Raji (cell line): ENCODE results near the gene FOSL2.

ENCODE experiments used
- POLR2A ChIP-seq: IDR thresholded peaks from 2 replicates; pipeline ENCODE4 v1.6.1; 2011; ENCODE audit warnings: low read depth, low read length, control low read depth; ENCODE audit not compliant: insufficient read depth

The FOSL2 gene

GRCh38 chr2:28392297-28393113, at the start of gene FOSL2:
FOSL2 (plus strand) TSS chr2:28392858; CDS start chr2:28393721, 863 bp downstream.
- TF ChIP-seq POLR2A: peak; percentile 80

GRCh38 chr2:28343184-28343942, 49.3 kb upstream of the FOSL2 start:
- no peak for TF ChIP-seq POLR2A

GRCh38 chr2:28343971-28344715, 48.5 kb upstream of the FOSL2 start:
- TF ChIP-seq POLR2A: no peak

- no peak for TF ChIP-seq POLR2A
These were observed 47.8 kb upstream of the FOSL2 start for GRCh38 chr2:28344756-28345373.

GRCh38 chr2:28345619-28346018, 47.0 kb upstream of the FOSL2 start:
- no peak for TF ChIP-seq POLR2A

GRCh38 chr2:28346587-28346986, 46.1 kb upstream of the FOSL2 start:
- TF ChIP-seq POLR2A: no peak

DNA sequence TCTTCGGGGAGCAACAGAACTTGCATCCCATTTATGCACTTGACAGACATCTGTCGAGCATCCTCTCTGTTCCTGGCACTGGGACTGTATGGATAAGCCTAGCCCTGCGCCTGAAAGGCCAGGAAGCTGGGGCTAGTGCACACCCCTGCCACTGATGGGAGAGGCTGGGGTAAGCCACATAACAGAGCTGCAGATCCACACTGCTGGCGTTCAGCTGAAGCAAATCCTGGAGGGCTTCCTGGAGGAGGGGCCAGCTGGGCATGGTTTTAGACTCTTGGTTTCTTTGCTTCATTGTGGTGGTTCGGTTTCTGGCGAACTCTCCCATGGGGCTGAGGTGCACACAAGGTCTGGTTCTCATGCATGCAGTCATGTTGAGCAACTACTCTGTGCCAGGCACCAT, 45.5 kb upstream of the FOSL2 start:
- TF ChIP-seq POLR2A: no peak

- no peak for TF ChIP-seq POLR2A
These were observed 45.1 kb upstream of the FOSL2 start for GRCh38 chr2:28347596-28347995.

DNA sequence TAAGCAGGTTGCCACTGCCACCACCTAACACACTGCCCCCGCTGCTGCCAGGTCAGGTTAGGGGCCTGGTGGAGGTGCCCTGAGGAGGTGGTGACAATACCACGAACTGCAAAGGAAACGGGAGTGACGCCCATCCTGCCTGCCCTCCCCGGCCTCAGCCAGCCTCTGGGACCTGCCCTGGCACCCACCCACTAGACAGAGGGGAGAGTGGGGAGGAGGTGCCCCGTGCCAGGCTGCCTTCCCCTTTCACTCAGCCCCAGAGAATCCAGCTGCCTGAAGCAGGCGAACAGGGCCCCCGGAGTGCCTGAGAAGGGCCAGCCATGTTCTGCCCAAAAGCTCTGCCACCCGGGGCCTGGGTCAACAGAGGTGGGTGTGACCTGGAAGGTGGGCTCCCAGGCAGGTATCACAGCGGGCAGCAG, 44.5 kb upstream of the FOSL2 start:
- no peak for TF ChIP-seq POLR2A

GRCh38 chr2:28348921-28349320, 43.7 kb upstream of the FOSL2 start:
- no peak for TF ChIP-seq POLR2A

- TF ChIP-seq POLR2A: no peak
These were observed 43.0 kb upstream of the FOSL2 start for GRCh38 chr2:28349546-28350165.

GRCh38 chr2:28350196-28350595, 42.5 kb upstream of the FOSL2 start:
- no peak for TF ChIP-seq POLR2A

- TF ChIP-seq POLR2A: no peak
These were observed 41.8 kb upstream of the FOSL2 start for GRCh38 chr2:28350791-28351285.

GRCh38 chr2:28351621-28352020, 41.0 kb upstream of the FOSL2 start:
- no peak for TF ChIP-seq POLR2A

DNA sequence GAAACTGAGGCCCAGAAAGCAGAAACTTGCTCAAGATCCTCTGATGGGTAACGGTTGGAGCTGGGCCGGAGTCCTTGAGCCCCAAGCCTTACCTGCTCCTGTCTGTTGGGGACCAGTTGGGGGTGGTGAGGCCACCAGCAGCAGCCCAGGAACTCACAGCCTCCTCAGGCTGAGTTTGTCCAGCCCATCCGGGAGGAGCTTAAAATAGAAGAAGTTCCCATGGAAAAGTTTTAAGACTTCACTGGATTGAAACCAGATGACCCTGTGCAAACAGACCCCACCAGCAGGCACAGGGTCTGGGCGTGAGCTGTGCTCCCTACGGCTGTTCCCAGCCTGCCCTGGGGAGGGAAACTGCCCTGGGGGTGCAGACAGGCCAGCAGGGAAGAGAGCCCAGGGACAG, 40.6 kb upstream of the FOSL2 start:
- TF ChIP-seq POLR2A: no peak

GRCh38 chr2:28352610-28353195, 40.0 kb upstream of the FOSL2 start:
- no peak for TF ChIP-seq POLR2A
